B cell (primary cell): ENCODE results near the gene WDR35.

Source experiments
- CTCF ChIP-seq: fragments of 200-600 bp; IDR thresholded peaks from one replicate; pipeline ENCODE4 v1.8.0; 2022; ENCODE audit warnings: antibody characterized with exemption, mild to moderate bottlenecking
- EZH2 ChIP-seq: IDR thresholded peaks from 2 replicates; pipeline ENCODE4 v1.6.1; 2012; ENCODE audit warnings: borderline replicate concordance, low read depth, mild to moderate bottlenecking, moderate library complexity, low read length; ENCODE audit not compliant: insufficient read depth, poor library complexity, severe bottlenecking

DNA sequence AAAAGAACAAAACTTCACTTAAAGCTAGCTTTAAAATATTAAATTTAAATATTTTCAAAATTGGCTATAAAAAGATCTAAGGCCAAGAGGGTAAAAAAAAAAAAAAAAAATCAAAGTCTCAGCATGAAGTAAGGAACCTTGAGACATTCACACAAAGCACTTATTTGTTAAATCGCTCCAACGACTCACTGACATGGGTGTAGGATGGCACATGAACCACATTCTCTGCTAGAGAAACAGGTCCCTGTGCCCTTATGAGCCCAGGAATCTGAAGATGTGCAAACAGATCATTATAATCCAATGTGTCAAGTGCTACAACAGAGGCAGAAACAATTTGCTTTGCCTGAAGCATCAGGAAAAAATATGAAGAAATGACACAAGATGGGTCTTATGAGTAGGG, 47.8 kb upstream of the WDR35 start:
- no peak for TF ChIP-seq EZH2
- no peak for TF ChIP-seq CTCF
